ENCODE data around the gene POLR2B.

The POLR2B gene

DNA sequence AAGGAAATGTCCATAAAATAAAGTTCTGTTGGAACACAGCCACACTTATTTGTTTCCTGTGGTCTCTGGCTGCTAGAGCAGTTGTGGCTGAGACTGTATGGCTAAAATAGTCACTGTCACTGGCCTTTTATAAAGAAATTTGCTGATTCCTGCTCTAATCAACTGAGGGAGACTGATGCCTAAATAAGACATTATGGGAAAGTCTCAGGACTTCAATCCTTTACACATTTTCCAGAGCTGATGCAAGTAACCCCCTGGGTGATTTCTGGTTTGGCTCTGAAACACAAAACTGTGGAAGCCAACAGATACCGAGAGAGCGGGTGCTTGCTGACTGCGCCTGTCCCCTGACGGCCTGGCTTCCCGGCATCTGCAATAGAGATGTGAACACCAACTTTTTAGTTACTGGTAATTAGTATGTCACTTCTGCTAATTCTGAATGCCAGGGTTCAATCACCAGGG is 64.0 kb downstream of the POLR2B start:
- H3K4me1 ChIP-seq (ENCODE audit: control insufficient read depth, insufficient read depth, low read length): no peaks in the 10 kb centered on the region
- no peaks in the 10 kb centered on the region for H3K9me3 ChIP-seq (ENCODE audit: control insufficient read depth, insufficient read depth, low read depth, low read length)
- ChIA-PET CTCF (interaction anchor here (0.6 to 1.4 kb wide), 2 partner anchors 115 to 120 kb away, joined by 3 read pairs; no protein-coding TSS in a partner anchor), POLR2A (no interaction called here)
- H3K36me3 ChIP-seq (ENCODE audit: control insufficient read depth in 2 of 2, insufficient read depth in 1 of 2, low read length in 2 of 2): no peaks in the 10 kb centered on the region
- TF ChIP-seq ZNF560 (tag by site-specific recombination; IDR thresholded peaks at IDR 0.05; ENCODE audit: borderline replicate concordance) (no peak), ZNF23 (tag by site-specific recombination; IDR thresholded peaks at IDR 0.05; ENCODE audit: borderline replicate concordance) (no peak), ZNF768 (tag by site-specific recombination; IDR thresholded peaks at IDR 0.05) (no peak), KLF8 (tag by site-specific recombination; IDR thresholded peaks at IDR 0.05) (no peak)
- TF ChIP-seq, protein P1, sequence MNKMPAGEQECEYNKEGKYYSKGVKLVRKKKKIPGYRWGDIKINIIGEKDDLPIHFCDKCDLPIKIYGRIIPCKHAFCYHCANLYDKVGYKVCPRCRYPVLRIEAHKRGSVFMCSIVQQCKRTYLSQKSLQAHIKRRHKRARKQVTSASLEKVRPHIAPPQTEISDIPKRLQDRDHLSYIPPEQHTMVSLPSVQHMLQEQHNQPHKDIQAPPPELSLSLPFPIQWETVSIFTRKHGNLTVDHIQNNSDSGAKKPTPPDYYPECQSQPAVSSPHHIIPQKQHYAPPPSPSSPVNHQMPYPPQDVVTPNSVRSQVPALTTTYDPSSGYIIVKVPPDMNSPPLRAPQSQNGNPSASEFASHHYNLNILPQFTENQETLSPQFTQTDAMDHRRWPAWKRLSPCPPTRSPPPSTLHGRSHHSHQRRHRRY (tag by site-specific recombination; IDR thresholded peaks at IDR 0.05): no peak
- TF ChIP-seq, protein P2, sequence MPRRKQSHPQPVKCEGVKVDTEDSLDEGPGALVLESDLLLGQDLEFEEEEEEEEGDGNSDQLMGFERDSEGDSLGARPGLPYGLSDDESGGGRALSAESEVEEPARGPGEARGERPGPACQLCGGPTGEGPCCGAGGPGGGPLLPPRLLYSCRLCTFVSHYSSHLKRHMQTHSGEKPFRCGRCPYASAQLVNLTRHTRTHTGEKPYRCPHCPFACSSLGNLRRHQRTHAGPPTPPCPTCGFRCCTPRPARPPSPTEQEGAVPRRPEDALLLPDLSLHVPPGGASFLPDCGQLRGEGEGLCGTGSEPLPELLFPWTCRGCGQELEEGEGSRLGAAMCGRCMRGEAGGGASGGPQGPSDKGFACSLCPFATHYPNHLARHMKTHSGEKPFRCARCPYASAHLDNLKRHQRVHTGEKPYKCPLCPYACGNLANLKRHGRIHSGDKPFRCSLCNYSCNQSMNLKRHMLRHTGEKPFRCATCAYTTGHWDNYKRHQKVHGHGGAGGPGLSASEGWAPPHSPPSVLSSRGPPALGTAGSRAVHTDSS (tag by site-specific recombination; IDR thresholded peaks at IDR 0.05): no peak
- TF ChIP-seq, protein P3, sequence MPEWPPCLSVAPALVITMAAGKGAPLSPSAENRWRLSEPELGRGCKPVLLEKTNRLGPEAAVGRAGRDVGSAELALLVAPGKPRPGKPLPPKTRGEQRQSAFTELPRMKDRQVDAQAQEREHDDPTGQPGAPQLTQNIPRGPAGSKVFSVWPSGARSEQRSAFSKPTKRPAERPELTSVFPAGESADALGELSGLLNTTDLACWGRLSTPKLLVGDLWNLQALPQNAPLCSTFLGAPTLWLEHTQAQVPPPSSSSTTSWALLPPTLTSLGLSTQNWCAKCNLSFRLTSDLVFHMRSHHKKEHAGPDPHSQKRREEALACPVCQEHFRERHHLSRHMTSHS (tag by site-specific recombination; IDR thresholded peaks at IDR 0.05): no peak
- no peak overlapping the region for H3K27ac ChIP-seq (ENCODE audit: extremely low read depth, low read depth, low read length)
- no peak overlapping the region for H3K4me3 ChIP-seq (ENCODE audit: low read depth, low read length)

DNA sequence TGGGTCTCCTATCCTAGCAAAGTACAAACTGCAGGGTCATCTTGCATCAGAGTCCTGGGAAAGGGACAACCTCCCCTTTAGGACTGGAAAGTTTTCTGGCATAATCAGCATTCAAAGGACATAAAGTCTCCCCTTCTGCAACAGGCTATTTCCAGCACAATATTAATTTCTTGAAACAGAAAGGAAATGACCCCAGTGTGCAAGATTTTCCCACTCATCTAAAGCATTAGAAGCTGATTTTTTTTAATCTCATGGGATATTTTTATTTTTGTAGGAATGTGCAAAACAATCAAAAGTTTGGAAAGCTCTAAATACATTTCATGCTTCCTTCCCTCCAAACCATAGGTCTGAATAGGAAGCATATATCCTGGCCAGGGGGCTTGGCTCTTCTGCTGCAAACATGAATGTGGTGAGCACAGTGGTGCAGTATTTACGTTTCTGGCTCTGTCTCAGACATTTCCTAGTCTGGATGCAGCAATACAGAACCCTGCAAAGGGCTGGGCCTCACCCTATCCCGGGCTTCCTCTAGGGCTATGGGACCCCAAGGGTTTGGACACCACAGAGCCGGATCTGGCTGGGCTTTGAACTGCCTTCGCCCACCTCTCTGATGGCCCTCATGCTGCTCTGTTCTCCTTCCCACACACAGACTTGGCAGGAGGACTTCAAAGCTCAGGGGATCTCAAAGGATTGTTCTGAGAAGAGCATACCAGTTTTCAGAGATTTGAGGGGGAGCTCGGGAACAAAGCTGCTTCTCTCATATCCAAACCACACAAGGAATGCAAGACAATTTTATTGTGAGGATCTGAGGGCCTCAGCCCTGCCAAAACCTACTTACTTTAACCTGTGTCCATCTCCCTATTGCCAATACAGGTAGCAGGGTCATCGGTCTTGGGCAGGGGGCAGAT is 64.9 kb downstream of the POLR2B start:
- TF ChIP-seq ZNF600 (tag by site-specific recombination; IDR thresholded peaks at IDR 0.05) (no peak), ZFHX2 (tag by site-specific recombination; conservative IDR thresholded peaks at IDR 0.05) (0 out of 2 replicates have a peak, but pooled peaks have one; percentile 15)
- TF ChIP-seq, protein P4, sequence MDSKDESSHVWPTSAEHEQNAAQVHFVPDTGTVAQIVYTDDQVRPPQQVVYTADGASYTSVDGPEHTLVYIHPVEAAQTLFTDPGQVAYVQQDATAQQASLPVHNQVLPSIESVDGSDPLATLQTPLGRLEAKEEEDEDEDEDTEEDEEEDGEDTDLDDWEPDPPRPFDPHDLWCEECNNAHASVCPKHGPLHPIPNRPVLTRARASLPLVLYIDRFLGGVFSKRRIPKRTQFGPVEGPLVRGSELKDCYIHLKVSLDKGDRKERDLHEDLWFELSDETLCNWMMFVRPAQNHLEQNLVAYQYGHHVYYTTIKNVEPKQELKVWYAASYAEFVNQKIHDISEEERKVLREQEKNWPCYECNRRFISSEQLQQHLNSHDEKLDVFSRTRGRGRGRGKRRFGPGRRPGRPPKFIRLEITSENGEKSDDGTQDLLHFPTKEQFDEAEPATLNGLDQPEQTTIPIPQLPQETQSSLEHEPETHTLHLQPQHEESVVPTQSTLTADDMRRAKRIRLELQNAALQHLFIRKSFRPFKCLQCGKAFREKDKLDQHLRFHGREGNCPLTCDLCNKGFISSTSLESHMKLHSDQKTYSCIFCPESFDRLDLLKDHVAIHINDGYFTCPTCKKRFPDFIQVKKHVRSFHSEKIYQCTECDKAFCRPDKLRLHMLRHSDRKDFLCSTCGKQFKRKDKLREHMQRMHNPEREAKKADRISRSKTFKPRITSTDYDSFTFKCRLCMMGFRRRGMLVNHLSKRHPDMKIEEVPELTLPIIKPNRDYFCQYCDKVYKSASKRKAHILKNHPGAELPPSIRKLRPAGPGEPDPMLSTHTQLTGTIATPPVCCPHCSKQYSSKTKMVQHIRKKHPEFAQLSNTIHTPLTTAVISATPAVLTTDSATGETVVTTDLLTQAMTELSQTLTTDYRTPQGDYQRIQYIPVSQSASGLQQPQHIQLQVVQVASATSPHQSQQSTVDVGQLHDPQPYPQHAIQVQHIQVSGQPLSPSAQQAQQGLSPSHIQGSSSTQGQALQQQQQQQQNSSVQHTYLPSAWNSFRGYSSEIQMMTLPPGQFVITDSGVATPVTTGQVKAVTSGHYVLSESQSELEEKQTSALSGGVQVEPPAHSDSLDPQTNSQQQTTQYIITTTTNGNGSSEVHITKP (tag by site-specific recombination; IDR thresholded peaks at IDR 0.05): peak; percentile 79
- ChIA-PET CTCF (interaction anchor here (1.4 to 1.5 kb wide), 2 partner anchors 119 to 147 kb away, joined by 3 read pairs; no protein-coding TSS in a partner anchor), POLR2A (no interaction called here)
- Histone ChIP-seq H3K4me1 (ENCODE audit: control insufficient read depth, insufficient read depth, low read length) (no peaks in the 10 kb centered on the region), H3K9me3 (ENCODE audit: control insufficient read depth, insufficient read depth, low read depth, low read length) (no peaks in the 10 kb centered on the region), H3K36me3 (ENCODE audit: control insufficient read depth in 2 of 2, insufficient read depth in 1 of 2, low read length in 2 of 2) (no peaks in the 10 kb centered on the region), H3K4me3 (ENCODE audit: low read depth, low read length) (no peak overlapping the region), H3K27ac (ENCODE audit: extremely low read depth, low read depth, low read length) (no peak overlapping the region)

DNA sequence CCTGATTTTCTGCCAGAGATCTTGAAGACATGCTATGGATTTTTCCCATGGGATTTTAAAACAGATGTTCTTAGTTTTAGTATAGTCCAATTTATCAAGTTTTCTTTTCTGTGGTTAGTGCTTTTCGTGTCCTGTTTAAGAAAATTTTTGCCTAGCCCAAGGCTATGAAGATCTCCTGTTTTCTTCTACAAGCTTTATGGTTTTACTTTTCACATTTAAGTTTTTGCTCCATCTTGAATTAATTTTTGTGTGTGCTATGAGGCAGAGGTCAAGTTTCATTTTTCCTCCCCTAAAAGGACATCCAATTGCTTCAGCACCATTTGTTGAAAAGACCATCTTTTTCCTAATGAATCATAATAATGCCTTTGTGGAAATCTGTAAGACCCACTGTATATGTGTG is 65.6 kb downstream of the POLR2B start:
- no peak overlapping the region for H3K4me3 ChIP-seq (ENCODE audit: low read depth, low read length)
- ChIA-PET POLR2A (no interaction called here), CTCF (interaction anchor here (1.4 to 1.5 kb wide), 2 partner anchors 119 to 147 kb away, joined by 3 read pairs; no protein-coding TSS in a partner anchor)
- no peak overlapping the region for H3K27ac ChIP-seq (ENCODE audit: extremely low read depth, low read depth, low read length)
- TF ChIP-seq, protein P4 (tag by site-specific recombination; IDR thresholded peaks at IDR 0.05): 0 out of 2 replicates have a peak, but pooled peaks have one; percentile 18
- TF ChIP-seq, protein P5, sequence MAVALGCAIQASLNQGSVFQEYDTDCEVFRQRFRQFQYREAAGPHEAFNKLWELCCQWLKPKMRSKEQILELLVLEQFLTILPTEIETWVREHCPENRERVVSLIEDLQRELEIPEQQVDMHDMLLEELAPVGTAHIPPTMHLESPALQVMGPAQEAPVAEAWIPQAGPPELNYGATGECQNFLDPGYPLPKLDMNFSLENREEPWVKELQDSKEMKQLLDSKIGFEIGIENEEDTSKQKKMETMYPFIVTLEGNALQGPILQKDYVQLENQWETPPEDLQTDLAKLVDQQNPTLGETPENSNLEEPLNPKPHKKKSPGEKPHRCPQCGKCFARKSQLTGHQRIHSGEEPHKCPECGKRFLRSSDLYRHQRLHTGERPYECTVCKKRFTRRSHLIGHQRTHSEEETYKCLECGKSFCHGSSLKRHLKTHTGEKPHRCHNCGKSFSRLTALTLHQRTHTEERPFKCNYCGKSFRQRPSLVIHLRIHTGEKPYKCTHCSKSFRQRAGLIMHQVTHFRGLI (tag by site-specific recombination; IDR thresholded peaks at IDR 0.05): no peak
- H3K9me3 ChIP-seq (ENCODE audit: control insufficient read depth, insufficient read depth, low read depth, low read length): no peaks in the 10 kb centered on the region
- no peaks in the 10 kb centered on the region for H3K4me1 ChIP-seq (ENCODE audit: control insufficient read depth, insufficient read depth, low read length)
- H3K36me3 ChIP-seq (ENCODE audit: control insufficient read depth in 2 of 2, insufficient read depth in 1 of 2, low read length in 2 of 2): no peaks in the 10 kb centered on the region
